K562 (cell line): Measurements from ENCODE around the gene ZDHHC1. TPM values are rescaled to one million over a fixed set of nuclear protein-coding genes. Genes with fewer than 3 reads are reported as not detected.

Source experiments
- ATAC-seq: fragments of 200-7000 bp; cut with Tn5 transposase; 3 replicates; pipeline ENCODE4 v1.9.1; 2020; ENCODE audit warnings: moderate library complexity
- BruUV-seq: library from RNA; stranded (reverse); fragments of 400-500 nt; replicated peaks from 2 replicates; lab custom pipeline; 2021; lab: Mats Ljungman, UMichigan
- CTCF ChIA-PET: fragments of 300-600 bp; formaldehyde crosslinking; extraction: SDS; loops from one replicate; lab custom pipeline; 2021; ENCODE audit warnings: low intra/inter-chr PET ratio; lab: Yijun Ruan, JAX
- POLR2A ChIA-PET: fragments of 300-600, 350-650 bp; sonication (Branson Sonifier 250); formaldehyde crosslinking; extraction: SDS; loops from one replicate; lab custom pipeline; 2021; ENCODE audit warnings: antibody characterized with exemption, inconsistent platforms; lab: Yijun Ruan, JAX
- DNase-seq, 4 experiments: peaks; one replicate each; pipeline versions ENCODE4 v3.0.0 to v3.0.0-alpha.2; 2011 to 2018; ENCODE audit warnings: low spot score in 3 of 4, mixed read lengths in 3 of 4; ENCODE audit errors: extremely low read depth in 1 of 4
- FAIRE-seq: peaks from 2 replicates; lab custom pipeline; 2011; peaks lifted over from hg19 to GRCh38; lab: Jason Lieb, UNC
- H2AFZ ChIP-seq: 2 replicates; pipeline ENCODE4 v1.6.0; 2011; ENCODE audit warnings: low read depth, low read length, control low read depth, inconsistent platforms
- H3K27ac ChIP-seq: fragments of 200-600 bp; 3 replicates; pipeline ENCODE4 v1.8.0; 2011; ENCODE audit warnings: low read depth, mild to moderate bottlenecking, control low read depth, inconsistent platforms, low read length, moderate library complexity, mixed read lengths; ENCODE audit errors: extremely low read depth
- H3K27me3 ChIP-seq, 2 experiments: fragments of 300-600 bp in 1 of 2; 2 replicates in 1 of 2; 3 replicates in 1 of 2; pipeline versions ENCODE4 v1.6.0 to v1.8.0; 2011; ENCODE audit warnings: inconsistent platforms in 2 of 2, low read length in 2 of 2, mild to moderate bottlenecking in 1 of 2, mixed read lengths in 1 of 2, moderate library complexity in 1 of 2; ENCODE audit not compliant: control insufficient read depth in 2 of 2, insufficient read depth in 2 of 2
- H3K36me3 ChIP-seq: fragments of 300-600 bp; 3 replicates; pipeline ENCODE4 v1.8.0; 2011; ENCODE audit warnings: mild to moderate bottlenecking, low read length, inconsistent platforms; ENCODE audit not compliant: control insufficient read depth, insufficient read depth
- H3K4me1 ChIP-seq, 2 experiments: fragments of 200-600 bp in 1 of 2; replicated peaks in 1 of 2; 2 replicates in 1 of 2; 3 replicates in 1 of 2; pipeline versions ENCODE4 v1.5.1 to v1.8.0; 2011; ENCODE audit warnings: inconsistent platforms in 2 of 2, low read length in 2 of 2, mild to moderate bottlenecking in 1 of 2, mixed read lengths in 1 of 2, moderate library complexity in 1 of 2; ENCODE audit not compliant: control insufficient read depth in 2 of 2, insufficient read depth in 2 of 2
- H3K4me2 ChIP-seq: 2 replicates; pipeline ENCODE4 v1.6.1; 2011; ENCODE audit warnings: low read length, control low read depth, inconsistent platforms, mixed read lengths; ENCODE audit not compliant: insufficient read depth
- H3K4me3 ChIP-seq: fragments of 200-600 bp; sonication (generic), shearing (Covaris generic); 2 replicates; pipeline ENCODE4 v1.5.1; 2016; ENCODE audit warnings: control low read depth, inconsistent platforms
- H3K79me2 ChIP-seq: fragments of 200-600 bp; 3 replicates; pipeline ENCODE4 v1.8.0; 2011; ENCODE audit warnings: low read length, inconsistent platforms; ENCODE audit not compliant: control insufficient read depth, insufficient read depth
- H3K9ac ChIP-seq, 2 experiments: 2 replicates each; pipeline versions ENCODE4 v1.6.0 to v1.6.1; 2011; ENCODE audit warnings: low read depth in 2 of 2, low read length in 2 of 2, control low read depth in 1 of 2, inconsistent platforms in 1 of 2, mild to moderate bottlenecking in 1 of 2, mixed read lengths in 1 of 2; ENCODE audit not compliant: insufficient read depth in 1 of 2
- H3K9me1 ChIP-seq: one replicate; pipeline ENCODE4 v1.6.0; 2011; ENCODE audit warnings: inconsistent platforms, mild to moderate bottlenecking, low read length, moderate library complexity; ENCODE audit not compliant: control insufficient read depth, insufficient read depth
- H3K9me3 ChIP-seq: replicated peaks from 2 replicates; pipeline ENCODE4 v1.5.1; 2011; ENCODE audit warnings: low read depth, low read length, inconsistent platforms; ENCODE audit not compliant: control insufficient read depth, insufficient read depth
- H4K20me1 ChIP-seq: replicated peaks from 2 replicates; pipeline ENCODE4 v1.6.1; 2011; ENCODE audit warnings: low read length, inconsistent platforms, mixed read lengths; ENCODE audit not compliant: control insufficient read depth, insufficient read depth
- ARID3B ChIP-seq: fragments of 250-450 bp; sonication (Bioruptor Pico); IDR thresholded peaks from 2 replicates; pipeline ENCODE4 v1.4.0; 2020; ENCODE audit warnings: borderline replicate concordance
- CBX2 ChIP-seq: fragments of 200-600 bp; sonication (generic); IDR thresholded peaks from one replicate; pipeline ENCODE4 v1.6.1; 2012; ENCODE audit warnings: mild to moderate bottlenecking, low read length, inconsistent platforms; ENCODE audit not compliant: insufficient read depth, poor library complexity, severe bottlenecking
- CEBPZ ChIP-seq: fragments of 150-350 bp; IDR thresholded peaks from 2 replicates; pipeline ENCODE4 v1.6.1; 2014; ENCODE audit warnings: low read depth, mild to moderate bottlenecking, low read length, borderline replicate concordance
- ETV5 ChIP-seq: sonication (generic); formaldehyde crosslinking; IDR thresholded peaks from 2 replicates; pipeline ENCODE4 v1.4.0; 2020; ENCODE audit warnings: low read depth, mild to moderate bottlenecking, missing genetic modification reagents
- FOXO4 ChIP-seq: fragments of 450-650 bp; formaldehyde crosslinking; IDR thresholded peaks from 2 replicates; pipeline ENCODE4 v1.4.0; 2020; ENCODE audit warnings: mild to moderate bottlenecking, moderate library complexity
- KLF16 ChIP-seq: IDR thresholded peaks from 2 replicates; pipeline ENCODE4 v1.6.1; 2016; ENCODE audit warnings: antibody characterized with exemption
- NEUROD1 ChIP-seq: fragments of 150-350 bp; IDR thresholded peaks from 2 replicates; pipeline ENCODE4 v1.6.1; 2014; ENCODE audit warnings: borderline replicate concordance, low read length, low read depth; ENCODE audit not compliant: partially characterized antibody
- NRF1 ChIP-seq, 2 experiments: fragments of 450-650 bp; IDR thresholded peaks in 1 of 2; conservative IDR thresholded peaks in 1 of 2; 2 replicates each; pipeline ENCODE4 v1.6.1; 2014; ENCODE audit warnings: mild to moderate bottlenecking in 2 of 2
- RBM34 ChIP-seq: fragments of 200-400 bp; formaldehyde crosslinking; IDR thresholded peaks from 2 replicates; pipeline ENCODE4 v1.6.1; 2018; ENCODE audit warnings: low read length, borderline replicate concordance; ENCODE audit not compliant: insufficient read depth
- STAT5A ChIP-seq: IDR thresholded peaks from 2 replicates; pipeline ENCODE4 v1.6.1; 2012; ENCODE audit warnings: low read length, inconsistent platforms, borderline replicate concordance
- TSC22D4 ChIP-seq: fragments of 450-650 bp; IDR thresholded peaks from 2 replicates; pipeline ENCODE4 v1.6.1; 2016; ENCODE audit warnings: missing genetic modification characterization, missing biosample characterization, control low read depth
- ZNF133 ChIP-seq: fragments of 250-450 bp; sonication (Bioruptor Pico); IDR thresholded peaks from 2 replicates; pipeline ENCODE4 v1.4.0; 2020; ENCODE audit warnings: mild to moderate bottlenecking
- ZNF512 ChIP-seq: IDR thresholded peaks from 2 replicates; pipeline ENCODE4 v1.6.1; 2016; ENCODE audit warnings: missing genetic modification characterization, missing compliant biosample characterization
- ZNF551 ChIP-seq: fragments of 250-450 bp; sonication (Bioruptor Pico); IDR thresholded peaks from 2 replicates; pipeline ENCODE4 v1.5.0; 2021; ENCODE audit warnings: mild to moderate bottlenecking, moderate library complexity
- WGBS: fragments of 100-300 bp; shearing (Covaris generic); methylation state at CpG from one replicate; pipeline ENCODE4 v1.1.6; 2016; ENCODE audit warnings: low coverage, mixed read lengths; ENCODE audit not compliant: insufficient coverage; ENCODE audit errors: missing lambda C conversion rate; 5-methylcytosine and 5-hydroxymethylcytosine counted together
- in situ Hi-C: fragments of 300-500 bp; cut with MboI; formaldehyde crosslinking; loops from 4 replicates; pipeline ENCODE4 v1.15.0; 2018; ENCODE audit warnings: inconsistent platforms, mixed read lengths
- intact Hi-C: fragments of 100-400 bp; cut with micrococcal nuclease; formaldehyde crosslinking; loops from 2 replicates; pipeline ENCODE4 v1.14.2; 2022
- polyA plus RNA-seq, 8 experiments: library from polyadenylated mRNA; depleted of rRNA in 4 of 8; stranded (reverse) in 5 of 8; unstranded in 3 of 8; fragments of >200 nt; fragmentation: Nextera tagmentation in 2 of 8; fragmentation: Illumina TruSeq in 1 of 8; extraction: Ambion mirVana in 2 of 8; extraction: Trizol in 1 of 8; gene quantifications; 2 replicates each; pipeline versions ENCODE4 v1.2.1 to v1.2.3, GENCODE V29; 2011 to 2014; ENCODE audit warnings: inconsistent platforms in 1 of 8, missing spikeins in 1 of 8
- total RNA-seq, 7 experiments: library from RNA; depleted of rRNA in 6 of 7; stranded (reverse); fragments of >200 nt in 6 of 7; fragmentation: Illumina TruSeq in 2 of 7; extraction: Trizol in 2 of 7; gene quantifications; 2 replicates each; pipeline versions ENCODE4 v1.2.1 to v1.2.3, GENCODE V29; 2011 to 2021; ENCODE audit warnings: low replicate concordance in 1 of 7

Gene ZDHHC1
- total and polyA plus RNA-seq, 9 of the 15 experiments (the other 6 are each of a cell fraction or from before 2014, with no cell fraction given) = 0.06 to 0.77 (median 0.25) TPM; not detected in 4

- Histone ChIP-seq H4K20me1 (peaks cover 13% of the 10 kb centered on the region), H3K4me2 (no peak overlapping the region), H3K79me2 (no peaks in the 10 kb centered on the region), H2AFZ (0 out of 2 replicates have a peak overlapping the region, but pooled peaks have one; percentile 34), H3K36me3 (no peaks in the 10 kb centered on the region), H3K9me3 (no peaks in the 10 kb centered on the region), H3K9ac (0 out of 4 replicates have a peak overlapping the region, but pooled peaks of 1 of the 2 experiments have one; percentile 10), H3K27ac (no peak overlapping the region), H3K9me1 (no peaks in the 10 kb centered on the region), H3K4me3 (no peak overlapping the region), H3K27me3 (peaks cover 2 to 11% of the 10 kb centered on the region in 2 experiments; a peak in 3 of 5 replicates), H3K4me1 (peaks cover 2 to 11% of the 10 kb centered on the region in 2 experiments; a peak in 4 of 5 replicates)
- CTCF ChIA-PET = no interaction called here
- POLR2A ChIA-PET = interaction anchor here (0.6 to 0.8 kb wide), 3 partner anchors 20 to 356 kb away, joined by 3 read pairs; partner anchors contain the start of gene ACD
- DNase-seq (no peak), FAIRE-seq (no peak), ATAC-seq (no peak)
- no TSS peak for BruUV-seq
- intact Hi-C loops (loop anchor here (10.0 kb wide), 1 partner anchor 89 kb away; no protein-coding TSS in a partner anchor), in situ Hi-C loops (no loop called here)
- 21% methylated on average over 4 of the region's 4 CpGs for WGBS
- TF ChIP-seq KLF16 (no peak), NEUROD1 (no peak), ZNF133 (CRISPR knock-in tag) (no peak), CBX2 (no peak), NRF1 (conservative IDR thresholded peaks at IDR 0.05 in 1 of 2, IDR thresholded peaks at IDR 0.05 in 1 of 2) (no peak), ETV5 (CRISPR knock-in tag) (no peak), STAT5A (no peak), FOXO4 (CRISPR knock-in tag) (no peak), CEBPZ (no peak), RBM34 (no peak), ARID3B (CRISPR knock-in tag) (no peak), ZNF551 (CRISPR knock-in tag) (no peak), TSC22D4 (no peak), ZNF512 (tag) (no peak)
Measured at GRCh38 chr16:67425580-67425979, 9.3 kb upstream of the ZDHHC1 start.
